Measurements from ENCODE around the gene ZNF814.
A peak's percentile ranks its signal among the peaks of the same experiment; 100 is the strongest.
"Not testable (repeated sequence)": the region's sequence is repeated elsewhere in the genome, so short reads cannot be mapped to it uniquely, and the experiment has no call there.

Gene ZNF814

DNA sequence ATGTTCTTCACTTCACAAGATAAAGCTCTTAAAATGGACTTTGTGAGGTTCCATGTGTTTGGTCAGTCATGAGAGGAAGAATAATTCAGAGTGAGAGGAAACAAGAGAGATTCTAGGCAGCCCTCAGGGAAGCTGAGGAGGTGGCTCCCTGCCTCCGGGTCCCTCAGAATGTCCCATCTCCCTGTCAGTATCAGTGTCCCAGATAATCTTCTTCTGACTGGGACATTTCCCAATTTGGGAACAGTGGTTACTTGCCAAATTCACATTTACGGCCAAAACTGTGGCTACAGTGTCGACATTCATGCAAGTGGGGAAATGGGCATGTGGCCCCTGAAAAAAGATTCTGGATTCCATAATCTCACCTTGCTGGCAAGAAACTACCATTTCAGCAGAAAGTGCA lies 18.6 kb upstream of the ZNF814 start:
- DNase-seq (ENCODE audit: low spot score) = no peak
- TF ChIP-seq, protein P1, sequence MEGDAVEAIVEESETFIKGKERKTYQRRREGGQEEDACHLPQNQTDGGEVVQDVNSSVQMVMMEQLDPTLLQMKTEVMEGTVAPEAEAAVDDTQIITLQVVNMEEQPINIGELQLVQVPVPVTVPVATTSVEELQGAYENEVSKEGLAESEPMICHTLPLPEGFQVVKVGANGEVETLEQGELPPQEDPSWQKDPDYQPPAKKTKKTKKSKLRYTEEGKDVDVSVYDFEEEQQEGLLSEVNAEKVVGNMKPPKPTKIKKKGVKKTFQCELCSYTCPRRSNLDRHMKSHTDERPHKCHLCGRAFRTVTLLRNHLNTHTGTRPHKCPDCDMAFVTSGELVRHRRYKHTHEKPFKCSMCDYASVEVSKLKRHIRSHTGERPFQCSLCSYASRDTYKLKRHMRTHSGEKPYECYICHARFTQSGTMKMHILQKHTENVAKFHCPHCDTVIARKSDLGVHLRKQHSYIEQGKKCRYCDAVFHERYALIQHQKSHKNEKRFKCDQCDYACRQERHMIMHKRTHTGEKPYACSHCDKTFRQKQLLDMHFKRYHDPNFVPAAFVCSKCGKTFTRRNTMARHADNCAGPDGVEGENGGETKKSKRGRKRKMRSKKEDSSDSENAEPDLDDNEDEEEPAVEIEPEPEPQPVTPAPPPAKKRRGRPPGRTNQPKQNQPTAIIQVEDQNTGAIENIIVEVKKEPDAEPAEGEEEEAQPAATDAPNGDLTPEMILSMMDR (IDR thresholded peaks at IDR 0.05; ENCODE audit: extremely low read depth, insufficient read depth, missing control alignments) = no peak
- in situ Hi-C loops (cut with MboI; ENCODE audit: low pct_unique_long_range_greater_than_20kb, low sequenced_read_pairs, unreplicated experiment) = no loop called here

GRCh38 chr19:57905258-57905657 lies 16.4 kb upstream of the ZNF814 start:
- TF ChIP-seq, protein P1 (IDR thresholded peaks at IDR 0.05; ENCODE audit: extremely low read depth, insufficient read depth, missing control alignments) = no peak
- in situ Hi-C loops (cut with MboI; ENCODE audit: low pct_unique_long_range_greater_than_20kb, low sequenced_read_pairs, unreplicated experiment) = no loop called here
- no peak for DNase-seq (ENCODE audit: low spot score)

- DNase-seq (ENCODE audit: low spot score) = no peak
- in situ Hi-C loops (cut with MboI; ENCODE audit: low pct_unique_long_range_greater_than_20kb, low sequenced_read_pairs, unreplicated experiment) = no loop called here
- TF ChIP-seq, protein P1 (IDR thresholded peaks at IDR 0.05; ENCODE audit: extremely low read depth, insufficient read depth, missing control alignments) = peak; percentile 16
Observed at GRCh38 chr19:57903618-57904184, 14.9 kb upstream of the ZNF814 start.

GRCh38 chr19:57900311-57900710 lies 11.5 kb upstream of the ZNF814 start:
- TF ChIP-seq, protein P1 (IDR thresholded peaks at IDR 0.05; ENCODE audit: extremely low read depth, insufficient read depth, missing control alignments) = no peak
- DNase-seq (ENCODE audit: low spot score) = no peak
- in situ Hi-C loops (cut with MboI; ENCODE audit: low pct_unique_long_range_greater_than_20kb, low sequenced_read_pairs, unreplicated experiment) = no loop called here

GRCh38 chr19:57890706-57891105 lies 1.9 kb upstream of the ZNF814 start:
- DNase-seq (ENCODE audit: low spot score); in situ Hi-C loops (cut with MboI; ENCODE audit: low pct_unique_long_range_greater_than_20kb, low sequenced_read_pairs, unreplicated experiment): not testable (repeated sequence)

DNA sequence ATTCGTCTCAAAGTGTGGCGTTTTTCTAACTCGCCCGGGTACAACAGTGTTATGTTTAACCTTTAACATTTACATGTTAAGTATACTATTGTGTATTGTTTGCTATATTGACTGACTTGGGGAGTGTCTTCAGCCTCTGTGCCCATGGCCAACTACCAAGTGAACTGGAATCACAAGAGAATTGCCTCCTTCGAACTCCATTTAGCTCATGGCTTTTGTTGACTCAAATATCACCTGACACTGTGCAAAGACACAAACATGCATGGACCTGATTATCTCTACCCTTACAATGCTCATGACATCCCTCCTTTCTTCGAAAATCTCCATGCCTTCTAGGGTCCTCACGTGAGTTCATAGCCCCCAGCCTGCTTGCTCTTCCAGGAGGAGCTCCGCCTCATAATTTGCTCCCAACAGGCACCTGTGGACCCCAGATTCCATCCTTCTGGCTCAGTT lies 704 bp downstream of the ZNF814 start:
- peak; percentile 12 for DNase-seq (ENCODE audit: low spot score)
- TF ChIP-seq, protein P1 (IDR thresholded peaks at IDR 0.05; ENCODE audit: extremely low read depth, insufficient read depth, missing control alignments) = no peak
- in situ Hi-C loops (cut with MboI; ENCODE audit: low pct_unique_long_range_greater_than_20kb, low sequenced_read_pairs, unreplicated experiment) = no loop called here

DNA sequence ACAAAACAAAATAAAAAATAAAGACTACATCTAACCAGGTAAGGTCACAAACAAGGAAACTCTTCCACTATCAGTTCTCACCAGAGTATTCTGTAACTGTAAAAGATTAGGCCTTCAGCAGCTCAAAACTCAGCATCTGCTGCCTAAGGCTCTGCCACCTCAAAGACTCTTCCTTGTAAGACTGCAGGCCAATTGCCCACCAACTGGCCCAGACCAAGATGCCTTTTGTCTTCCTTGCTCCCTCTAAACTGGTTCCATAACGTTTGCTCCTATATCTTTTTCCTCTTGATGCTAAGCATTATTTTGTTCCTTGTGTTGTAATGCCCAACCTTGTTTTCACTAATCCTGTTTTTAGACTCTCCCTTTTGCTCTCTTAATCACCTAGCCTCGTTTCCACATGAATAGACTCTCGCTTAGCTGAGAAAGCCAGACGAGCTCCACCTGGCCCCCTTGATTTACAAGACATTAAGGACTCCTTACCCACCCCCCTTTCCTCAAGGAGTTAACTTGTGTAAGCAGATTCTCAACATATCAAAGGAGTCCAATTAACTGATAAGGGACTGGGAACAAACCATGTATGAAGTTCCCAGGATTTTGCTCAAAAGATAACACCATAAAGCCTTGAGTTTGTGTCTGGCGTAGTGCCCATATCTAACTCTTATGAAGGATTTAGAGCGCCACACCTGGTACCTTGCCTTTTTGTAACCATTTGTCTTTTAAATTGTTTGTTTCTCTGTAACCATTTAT lies 1.5 kb downstream of the ZNF814 start:
- in situ Hi-C loops (cut with MboI; ENCODE audit: low pct_unique_long_range_greater_than_20kb, low sequenced_read_pairs, unreplicated experiment) = no loop called here
- no peak for DNase-seq (ENCODE audit: low spot score)
- TF ChIP-seq, protein P1 (IDR thresholded peaks at IDR 0.05; ENCODE audit: extremely low read depth, insufficient read depth, missing control alignments) = no peak

Measured in GM13977 (cell line).